Dermis lymphatic vessel endothelial cell (primary cell): ENCODE measurements around the gene GLCE. TPM values are rescaled to one million over a fixed set of nuclear protein-coding genes. Genes with fewer than 3 reads are reported as not detected.

Experiments
- total RNA-seq: library from RNA; depleted of rRNA; stranded (reverse); fragments of >200 nt; gene quantifications from 2 replicates; pipeline ENCODE4 v1.2.1, GENCODE V29; 2014

The GLCE gene
- total RNA-seq: 30.9 and 37.5 TPM in 2 replicates

DNA sequence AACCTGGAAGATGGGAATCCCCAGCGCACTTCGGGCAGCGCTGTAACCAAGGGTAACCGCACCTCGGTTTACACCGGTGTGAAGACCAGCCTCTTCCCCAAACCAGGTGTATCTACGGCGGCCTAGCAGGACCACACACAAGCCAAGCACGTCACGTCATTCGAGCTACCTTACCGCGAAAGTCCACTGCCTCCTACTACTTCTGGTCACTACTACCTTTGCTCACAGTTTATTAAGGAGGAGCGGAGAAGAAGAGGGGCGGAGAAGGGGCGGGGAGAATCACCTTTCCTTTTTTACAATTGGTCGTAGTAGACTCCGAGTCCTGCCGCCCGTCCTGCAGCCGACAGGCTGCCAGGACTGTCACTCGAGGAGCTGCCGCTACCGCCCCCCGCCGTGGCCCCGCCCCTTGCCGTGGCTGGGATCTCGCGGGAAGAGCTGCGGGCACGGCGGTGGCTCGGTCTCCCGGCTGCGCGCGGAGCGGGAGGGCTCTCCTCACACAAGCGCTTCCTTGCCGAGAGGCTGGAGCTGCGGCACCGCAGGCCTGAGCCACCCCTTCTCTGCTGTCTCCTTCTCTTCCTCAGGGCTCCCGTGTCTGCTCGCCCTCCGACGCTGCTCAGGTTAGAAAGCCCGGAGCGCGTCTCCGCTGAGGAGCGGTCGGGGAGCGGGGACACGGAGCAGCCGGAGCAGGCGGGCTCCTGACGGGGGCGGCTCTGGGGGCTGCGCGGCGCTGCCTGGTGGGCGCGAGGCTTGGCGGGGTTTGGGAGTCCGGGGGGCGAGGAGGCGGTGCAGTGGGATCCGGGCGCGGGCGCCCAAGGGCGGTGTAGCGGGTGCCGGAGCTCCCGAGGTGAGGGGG lies at the start of gene GLCE:
TSS of gene GLCE (plus strand) at position 495 of the 853 bp plus-strand sequence. CDS start 95,172 bp downstream, outside the sequence.

DNA sequence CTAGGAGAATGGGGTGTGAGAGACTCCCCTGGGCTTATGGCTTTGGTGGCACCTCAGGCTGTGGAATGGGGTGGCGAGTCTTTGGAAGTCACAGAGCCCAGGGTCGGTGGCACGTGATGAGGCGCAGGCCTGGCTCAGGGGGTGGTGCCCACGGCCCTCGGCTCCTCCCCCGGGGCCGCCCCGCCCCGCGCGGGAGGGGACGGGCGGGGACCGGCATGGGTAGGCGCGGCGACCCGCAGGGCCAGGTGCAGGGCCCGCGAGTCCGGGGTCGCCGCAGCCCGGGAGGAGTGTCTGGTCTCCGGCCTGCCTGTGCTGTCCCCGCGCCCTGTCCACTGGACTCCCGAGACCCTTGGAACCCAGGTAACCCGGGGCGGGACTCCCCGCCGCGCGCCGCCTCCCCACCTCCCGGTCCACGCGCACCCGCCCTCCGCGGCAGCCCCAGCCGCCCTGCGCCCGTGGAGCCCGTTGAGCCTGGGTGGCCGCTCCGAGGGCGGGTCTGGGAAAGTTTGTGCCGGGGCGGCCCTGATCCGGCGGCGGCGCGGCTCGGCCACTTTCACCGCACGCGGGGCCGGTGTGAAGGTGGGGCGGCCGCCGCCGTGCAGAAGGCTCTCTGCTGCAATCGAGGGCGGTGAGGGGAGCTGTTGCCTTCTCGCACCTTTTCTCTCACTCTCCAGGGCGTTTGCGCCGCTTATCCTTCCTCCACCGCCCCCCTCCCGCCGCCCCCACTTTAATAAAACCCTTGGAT lies 138.4 kb downstream of the GLCE start, which contains the start of gene PAQR5:
TSS of gene PAQR5 (plus strand) at position 216 of the 745 bp plus-strand sequence. CDS start 61,169 bp downstream, outside the sequence.

Other genes starting within 250 kb of the GLCE start
- 2.6 and 4.4 TPM in 2 replicates for gene SPESP1, start 230.1 kb upstream of the GLCE start, total RNA-seq
- gene NOX5, start 145.9 kb upstream of the GLCE start, total RNA-seq: under 0.01 and 0.09 TPM in 2 replicates
- 0.22 TPM in 1 of 2 replicates, not detected in the other for gene PAQR5, start 138.3 kb downstream of the GLCE start, total RNA-seq